Type B pancreatic cell (in vitro differentiated cells): Measurements from ENCODE around the gene PHF19. TPM values are rescaled to one million over a fixed set of nuclear protein-coding genes. Genes with fewer than 3 reads are reported as not detected.

Experiments
- DNase-seq: peaks from one replicate; pipeline ENCODE4 v3.0.0; 2021; ENCODE audit warnings: mixed read lengths; ENCODE audit not compliant: unreplicated experiment; ENCODE audit errors: extremely low spot score
- H3K27ac Mint-ChIP-seq: 2 replicates; pipeline ENCODE4 v1.8.0; 2021; ENCODE audit warnings: mild to moderate bottlenecking, mixed read lengths
- H3K27me3 Mint-ChIP-seq: 2 replicates; pipeline ENCODE4 v1.8.0; 2021; ENCODE audit warnings: mixed read lengths
- H3K36me3 Mint-ChIP-seq: 2 replicates; pipeline ENCODE4 v1.8.0; 2021; ENCODE audit warnings: mixed read lengths
- H3K4me1 Mint-ChIP-seq: one replicate; pipeline ENCODE4 v1.8.0; 2021; ENCODE audit warnings: mixed read lengths; ENCODE audit not compliant: unreplicated experiment
- H3K4me3 Mint-ChIP-seq: 2 replicates; pipeline ENCODE4 v1.8.0; 2021; ENCODE audit warnings: mild to moderate bottlenecking, mixed read lengths
- H3K9me3 Mint-ChIP-seq: 2 replicates; pipeline ENCODE4 v1.8.0; 2021; ENCODE audit warnings: mixed read lengths
- total RNA-seq: library from RNA; stranded (reverse); gene quantifications from 2 replicates; pipeline ENCODE4 v1.2.1, GENCODE V29; 2021; ENCODE audit warnings: low replicate concordance
- TF ChIP-seq, protein P1 (sequence below): fragments of 200-600 bp; sonication (generic); conservative IDR thresholded peaks from 2 replicates; pipeline ENCODE4 v1.5.0; 2021; ENCODE audit warnings: antibody characterized with exemption, mild to moderate bottlenecking

PHF19 gene
- total RNA-seq, 1 donor from 2014 or later = 39.6 TPM

DNA sequence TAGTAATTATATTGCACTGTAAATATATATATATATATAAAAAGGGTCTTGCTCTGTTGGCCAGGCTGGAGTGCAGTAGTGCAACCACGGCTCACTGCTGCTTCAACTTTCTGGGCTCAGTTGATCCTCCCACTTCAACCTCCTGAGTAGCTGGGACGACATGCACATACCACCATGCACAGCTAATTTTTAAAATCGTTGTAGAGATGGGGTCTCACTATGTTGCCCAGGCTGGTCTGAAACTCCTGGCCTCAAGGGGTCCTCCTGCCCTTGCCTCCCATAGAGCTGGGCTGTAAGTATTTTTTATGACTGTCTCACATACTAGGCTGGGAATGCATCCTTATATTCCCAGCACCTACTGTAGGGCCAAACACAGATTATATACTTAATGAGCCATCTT lies 46.1 kb downstream of the PHF19 start:
- Mint-ChIP-seq H3K27ac (no peak overlapping the region), H3K4me1 (no peaks in the 10 kb centered on the region), H3K27me3 (no peaks in the 10 kb centered on the region), H3K4me3 (no peak overlapping the region), H3K9me3 (no peaks in the 10 kb centered on the region), H3K36me3 (peaks cover 41% of the 10 kb centered on the region)
- TF ChIP-seq, protein P1, sequence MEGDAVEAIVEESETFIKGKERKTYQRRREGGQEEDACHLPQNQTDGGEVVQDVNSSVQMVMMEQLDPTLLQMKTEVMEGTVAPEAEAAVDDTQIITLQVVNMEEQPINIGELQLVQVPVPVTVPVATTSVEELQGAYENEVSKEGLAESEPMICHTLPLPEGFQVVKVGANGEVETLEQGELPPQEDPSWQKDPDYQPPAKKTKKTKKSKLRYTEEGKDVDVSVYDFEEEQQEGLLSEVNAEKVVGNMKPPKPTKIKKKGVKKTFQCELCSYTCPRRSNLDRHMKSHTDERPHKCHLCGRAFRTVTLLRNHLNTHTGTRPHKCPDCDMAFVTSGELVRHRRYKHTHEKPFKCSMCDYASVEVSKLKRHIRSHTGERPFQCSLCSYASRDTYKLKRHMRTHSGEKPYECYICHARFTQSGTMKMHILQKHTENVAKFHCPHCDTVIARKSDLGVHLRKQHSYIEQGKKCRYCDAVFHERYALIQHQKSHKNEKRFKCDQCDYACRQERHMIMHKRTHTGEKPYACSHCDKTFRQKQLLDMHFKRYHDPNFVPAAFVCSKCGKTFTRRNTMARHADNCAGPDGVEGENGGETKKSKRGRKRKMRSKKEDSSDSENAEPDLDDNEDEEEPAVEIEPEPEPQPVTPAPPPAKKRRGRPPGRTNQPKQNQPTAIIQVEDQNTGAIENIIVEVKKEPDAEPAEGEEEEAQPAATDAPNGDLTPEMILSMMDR = no peak
- no peak for DNase-seq

DNA sequence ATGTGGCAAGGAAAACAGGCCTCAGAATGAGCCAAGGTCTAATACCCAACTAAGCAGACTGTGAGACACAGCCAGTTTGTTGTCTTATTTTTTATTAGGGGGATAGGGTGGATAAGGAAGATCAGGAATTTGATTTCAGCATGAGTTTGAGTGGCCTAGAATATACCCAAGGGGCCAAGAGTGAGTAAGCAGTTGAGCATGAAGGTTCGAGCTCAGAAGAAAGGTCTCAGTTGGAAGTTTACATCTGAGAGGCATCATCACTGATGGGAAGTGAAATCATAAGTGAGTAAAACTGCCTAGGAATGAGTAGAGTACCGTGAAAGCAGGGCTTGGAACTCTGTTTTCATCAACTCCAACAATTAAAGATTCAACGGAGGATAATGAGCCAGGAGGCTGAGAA lies 46.8 kb downstream of the PHF19 start:
- Mint-ChIP-seq H3K27me3 (no peaks in the 10 kb centered on the region), H3K27ac (no peak overlapping the region), H3K4me1 (no peaks in the 10 kb centered on the region), H3K9me3 (no peaks in the 10 kb centered on the region), H3K36me3 (peaks cover 39% of the 10 kb centered on the region), H3K4me3 (no peak overlapping the region)
- no peak for DNase-seq
- TF ChIP-seq, protein P1 = no peak

DNA sequence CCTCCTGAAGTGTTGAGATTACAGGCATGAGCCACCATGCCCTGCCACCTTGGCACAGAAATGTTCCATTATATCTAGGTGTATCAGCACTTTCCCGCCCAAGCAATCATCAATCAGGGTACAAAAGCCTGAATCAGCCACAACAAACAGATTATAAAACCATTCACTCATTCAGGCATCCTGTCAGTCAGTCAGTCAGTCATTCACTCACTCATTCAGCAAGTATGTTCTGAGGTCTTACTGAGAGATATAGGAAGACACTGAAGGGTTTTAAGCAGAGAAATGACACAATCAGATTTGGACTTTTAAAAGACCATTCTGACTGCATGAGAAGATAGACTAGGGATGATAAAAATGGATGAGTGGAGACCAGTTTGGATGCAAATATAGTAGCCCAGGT lies 47.3 kb downstream of the PHF19 start:
- H3K27ac Mint-ChIP-seq = no peak overlapping the region
- H3K4me1 Mint-ChIP-seq = no peaks in the 10 kb centered on the region
- TF ChIP-seq, protein P1 = no peak
- H3K9me3 Mint-ChIP-seq = peaks cover 2% of the 10 kb centered on the region
- no peak overlapping the region for H3K4me3 Mint-ChIP-seq
- DNase-seq = no peak
- no peaks in the 10 kb centered on the region for H3K27me3 Mint-ChIP-seq
- H3K36me3 Mint-ChIP-seq = peaks cover 41% of the 10 kb centered on the region

DNA sequence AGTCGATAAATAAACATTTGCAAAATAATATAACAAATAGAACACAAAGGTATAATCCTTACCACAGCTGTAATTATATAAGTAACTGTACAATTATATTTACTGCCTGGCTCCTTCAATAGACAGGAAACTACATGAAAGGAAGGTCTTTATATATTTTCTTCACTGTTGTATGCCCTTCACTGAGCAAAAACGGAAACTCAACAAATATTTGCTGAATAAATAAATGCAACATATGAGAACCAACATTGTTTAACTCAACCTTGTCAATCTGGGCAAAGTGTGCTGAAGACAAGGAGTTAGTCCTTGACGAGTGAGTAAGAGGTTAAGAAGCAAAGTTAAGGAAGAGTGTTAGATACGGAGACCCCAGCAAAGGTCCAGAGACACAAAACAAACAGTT lies 56.9 kb downstream of the PHF19 start:
- Mint-ChIP-seq H3K4me3 (no peak overlapping the region), H3K27ac (no peak overlapping the region), H3K9me3 (peaks cover 4% of the 10 kb centered on the region), H3K36me3 (peaks cover 50% of the 10 kb centered on the region), H3K4me1 (no peaks in the 10 kb centered on the region), H3K27me3 (no peaks in the 10 kb centered on the region)
- DNase-seq = no peak
- TF ChIP-seq, protein P1 = no peak

DNA sequence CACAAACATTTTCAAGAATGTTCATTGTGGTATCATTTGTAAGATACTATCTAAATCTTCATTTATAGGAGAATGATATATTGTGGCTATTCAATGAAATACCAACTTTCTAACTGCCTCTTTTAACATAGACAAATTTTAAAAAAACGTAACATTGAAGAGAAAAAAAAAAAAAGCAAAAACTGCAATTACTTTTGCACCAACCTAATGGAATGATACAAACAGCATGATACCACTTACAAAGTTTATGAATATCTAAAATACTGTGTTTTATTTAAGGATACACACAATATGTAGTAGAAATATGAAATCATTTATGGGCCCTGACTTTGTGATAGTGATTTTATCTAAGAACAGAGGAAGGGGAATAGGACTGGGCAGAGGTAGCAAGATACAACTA lies 58.4 kb downstream of the PHF19 start:
- no peak for DNase-seq
- peaks cover 37% of the 10 kb centered on the region for H3K36me3 Mint-ChIP-seq
- TF ChIP-seq, protein P1 = no peak
- no peaks in the 10 kb centered on the region for H3K9me3 Mint-ChIP-seq
- no peaks in the 10 kb centered on the region for H3K4me1 Mint-ChIP-seq
- H3K27ac Mint-ChIP-seq = no peak overlapping the region
- no peak overlapping the region for H3K4me3 Mint-ChIP-seq
- H3K27me3 Mint-ChIP-seq = no peaks in the 10 kb centered on the region

DNA sequence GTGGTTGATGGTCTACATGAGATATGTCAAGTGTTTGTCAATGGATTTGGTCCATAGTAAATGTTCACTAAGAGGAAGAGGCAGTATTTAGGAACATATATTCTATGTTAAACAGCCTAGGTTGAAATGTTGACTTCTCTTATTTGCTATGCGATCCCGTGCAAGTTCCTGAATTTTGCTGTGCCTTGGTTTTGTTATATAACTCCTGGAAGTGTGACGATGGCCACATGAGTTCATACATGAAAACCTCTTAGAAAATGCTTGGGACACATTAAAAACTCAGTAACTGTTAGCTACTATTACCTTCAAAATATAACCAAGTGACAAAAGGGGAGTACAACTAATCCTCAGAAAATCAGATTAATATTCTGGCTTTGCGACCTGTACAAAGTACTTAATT lies 61.9 kb downstream of the PHF19 start:
- Mint-ChIP-seq H3K4me3 (no peak overlapping the region), H3K27ac (no peak overlapping the region), H3K4me1 (no peaks in the 10 kb centered on the region), H3K27me3 (no peaks in the 10 kb centered on the region), H3K9me3 (no peaks in the 10 kb centered on the region), H3K36me3 (peaks cover 16% of the 10 kb centered on the region)
- DNase-seq = no peak
- TF ChIP-seq, protein P1 = no peak
